NCI-H2029 treated with DMSO at 0.1 percent for 48 hours (cell line): ENCODE data around the gene UXS1.

Source experiments
- DNase-seq: peaks from one replicate; lab custom pipeline; 2025; lab: John Stamatoyannopoulos, UW

The UXS1 gene

GRCh38 chr2:106085181-106085940 lies 108.7 kb downstream of the UXS1 start:
- no peak for DNase-seq

GRCh38 chr2:106080959-106081358 lies 113.1 kb downstream of the UXS1 start:
- DNase-seq, result no peak

GRCh38 chr2:106078096-106078495 lies 116.0 kb downstream of the UXS1 start:
- DNase-seq, result no peak

GRCh38 chr2:106076941-106077340 lies 117.2 kb downstream of the UXS1 start:
- DNase-seq, result no peak

- no peak for DNase-seq
Observed at GRCh38 chr2:106075048-106075447, 119.1 kb downstream of the UXS1 start.

- no peak for DNase-seq
Observed at GRCh38 chr2:106073678-106074406, 120.3 kb downstream of the UXS1 start.

GRCh38 chr2:106070181-106070580 lies 123.9 kb downstream of the UXS1 start:
- no peak for DNase-seq

- no peak for DNase-seq
Observed at GRCh38 chr2:106068451-106068850, 125.7 kb downstream of the UXS1 start.

GRCh38 chr2:106065983-106066820 lies 127.9 kb downstream of the UXS1 start:
- no peak for DNase-seq

GRCh38 chr2:106065268-106065982 lies 128.7 kb downstream of the UXS1 start:
- DNase-seq, result no peak

- DNase-seq, result no peak
Observed at GRCh38 chr2:106063181-106063580, 130.9 kb downstream of the UXS1 start.

GRCh38 chr2:106062627-106063026 lies 131.5 kb downstream of the UXS1 start:
- DNase-seq, result no peak

GRCh38 chr2:106061611-106062349 lies 132.3 kb downstream of the UXS1 start:
- no peak for DNase-seq

- DNase-seq, result no peak
Observed at GRCh38 chr2:106059416-106060065, 134.6 kb downstream of the UXS1 start.

GRCh38 chr2:106058469-106059137 lies 135.5 kb downstream of the UXS1 start:
- DNase-seq, result no peak

- DNase-seq, result no peak
Observed at GRCh38 chr2:106057206-106057605, 136.9 kb downstream of the UXS1 start.

- no peak for DNase-seq
Observed at GRCh38 chr2:106054880-106055655, 139.0 kb downstream of the UXS1 start.

- no peak for DNase-seq
Observed at GRCh38 chr2:106054321-106054720, 139.8 kb downstream of the UXS1 start.

GRCh38 chr2:106053581-106053980 lies 140.5 kb downstream of the UXS1 start:
- no peak for DNase-seq
